GM12801 (cell line): ENCODE data around the gene DDX49.

Source experiments
- CTCF ChIP-seq: IDR thresholded peaks from one replicate; pipeline ENCODE4 v1.5.1; 2011; ENCODE audit warnings: control low read depth; ENCODE audit not compliant: insufficient read length; ENCODE audit errors: extremely low read depth

Gene DDX49

GRCh38 chr19:18945297-18945696, 25.8 kb downstream of the DDX49 start:
- no peak for TF ChIP-seq CTCF

GRCh38 chr19:18946335-18946734, 26.8 kb downstream of the DDX49 start:
- TF ChIP-seq CTCF: no peak

- TF ChIP-seq CTCF: no peak
Observed at GRCh38 chr19:18946918-18947317, 27.4 kb downstream of the DDX49 start.

- TF ChIP-seq CTCF: no peak
Observed at GRCh38 chr19:18948075-18948975, 28.8 kb downstream of the DDX49 start.

- no peak for TF ChIP-seq CTCF
Observed at GRCh38 chr19:18948976-18949356, 29.5 kb downstream of the DDX49 start.

- no peak for TF ChIP-seq CTCF
Observed at GRCh38 chr19:18949858-18950257, 30.3 kb downstream of the DDX49 start.

- TF ChIP-seq CTCF: no peak
Observed at GRCh38 chr19:18951721-18952281, 32.3 kb downstream of the DDX49 start.
